CD4-positive, alpha-beta T cell (primary cell): ENCODE results near the gene IQSEC3. TPM values are rescaled to one million over a fixed set of nuclear protein-coding genes. Genes with fewer than 3 reads are reported as not detected.

Experiments
- ATAC-seq: fragments of 200-7000 bp; cut with Tn5 transposase; one replicate; pipeline ENCODE4 v1.10.0; 2022; ENCODE audit warnings: mild to moderate bottlenecking; ENCODE audit not compliant: poor library complexity
- CTCF ChIA-PET: fragments of 350-600 bp; sonication (Branson Sonifier 250); formaldehyde crosslinking; loops from one replicate; lab custom pipeline; 2021; ENCODE audit warnings: antibody characterized with exemption, inconsistent platforms; lab: Charles Lee
- POLR2A ChIA-PET: fragments of 350-600 bp; sonication (Branson Sonifier 250); formaldehyde crosslinking; loops from one replicate; lab custom pipeline; 2021; ENCODE audit warnings: antibody characterized with exemption, inconsistent platforms; lab: Charles Lee
- DNase-seq, 14 experiments: peaks; one replicate each; pipeline ENCODE4 v3.0.0-alpha.2; 2013 to 2020; ENCODE audit warnings: mixed read lengths in 2 of 14
- H3K27ac ChIP-seq, 2 donors: one replicate each; pipeline versions ENCODE4 v1.5.1 to v1.7.0; 2013; ENCODE audit warnings: low read length in 2 of 2, low read depth in 1 of 2, mild to moderate bottlenecking in 1 of 2
- H3K27me3 ChIP-seq, 2 experiments: 1 replicate in 1 of 2; 2 replicates in 1 of 2; pipeline versions ENCODE4 v1.6.1 to v1.7.0; 2013; ENCODE audit warnings: low read length in 2 of 2, control low read depth in 1 of 2, mild to moderate bottlenecking in 1 of 2, moderate library complexity in 1 of 2; ENCODE audit not compliant: insufficient read depth in 2 of 2, control insufficient read depth in 1 of 2
- H3K36me3 ChIP-seq: one replicate; pipeline ENCODE4 v1.6.1; 2013; ENCODE audit warnings: low read length, control low read depth; ENCODE audit not compliant: insufficient read depth
- H3K4me1 ChIP-seq: one replicate; pipeline ENCODE4 v1.6.1; 2013; ENCODE audit warnings: low read length, control low read depth; ENCODE audit not compliant: insufficient read depth
- H3K4me3 ChIP-seq: one replicate; pipeline ENCODE4 v1.5.1; 2013; ENCODE audit warnings: mild to moderate bottlenecking, low read length, moderate library complexity
- H3K9me3 ChIP-seq, 2 experiments: 1 replicate in 1 of 2; 2 replicates in 1 of 2; pipeline versions ENCODE4 v1.6.1 to v1.7.0; 2013; ENCODE audit warnings: low read length in 2 of 2, mild to moderate bottlenecking in 2 of 2, control low read depth in 1 of 2, moderate library complexity in 1 of 2; ENCODE audit not compliant: control insufficient read depth in 1 of 2, insufficient read depth in 1 of 2
- H3K27ac Mint-ChIP-seq: one replicate; pipeline ENCODE4 v1.8.0; 2020; ENCODE audit warnings: mixed read lengths
- H3K27me3 Mint-ChIP-seq: one replicate; pipeline ENCODE4 v1.8.0; 2021; ENCODE audit warnings: mixed read lengths
- H3K36me3 Mint-ChIP-seq: one replicate; pipeline ENCODE4 v1.8.0; 2021; ENCODE audit warnings: low read depth, mixed read lengths
- H3K4me1 Mint-ChIP-seq: one replicate; pipeline ENCODE4 v1.8.0; 2021; ENCODE audit warnings: low read depth, mixed read lengths
- H3K4me3 Mint-ChIP-seq: one replicate; pipeline ENCODE4 v1.8.0; 2020; ENCODE audit warnings: mild to moderate bottlenecking, mixed read lengths
- H3K9me3 Mint-ChIP-seq: one replicate; pipeline ENCODE4 v1.8.0; 2020; ENCODE audit warnings: mixed read lengths
- CTCF ChIP-seq: fragments of 200-600 bp; IDR thresholded peaks from one replicate; pipeline ENCODE4 v1.8.0; 2022; ENCODE audit warnings: antibody characterized with exemption, mild to moderate bottlenecking
- intact Hi-C, 2 experiments: fragments of 100-400 bp; cut with DNase I in 1 of 2; cut with micrococcal nuclease in 1 of 2; formaldehyde crosslinking; loops; one replicate each; pipeline versions ENCODE4 v1.15.1 to v1.9.0; 2023 to 2025; cut with DNase I, micrococcal nuclease
- total RNA-seq, 174 experiments: library from RNA in 2 of 174; stranded (reverse) in 2 of 174; gene quantifications; one replicate each; pipeline ENCODE4 v1.2.3 and lab custom pipeline; 2021 to 2026

Gene IQSEC3
- total RNA-seq, 2 experiments from 2014 or later = 0.19 TPM; not detected in 1

- H3K9me3 Mint-ChIP-seq = no peaks in the 10 kb centered on the region
- no peaks in the 10 kb centered on the region for H3K4me1 Mint-ChIP-seq
- Histone ChIP-seq H3K27me3 (peaks cover 9 to 15% of the 10 kb centered on the region in 2 experiments), H3K27ac (no peak overlapping the region), H3K9me3 (peaks cover 0 to 14% of the 10 kb centered on the region in 2 experiments), H3K36me3 (no peaks in the 10 kb centered on the region), H3K4me3 (no peak overlapping the region), H3K4me1 (no peaks in the 10 kb centered on the region)
- no peaks in the 10 kb centered on the region for H3K36me3 Mint-ChIP-seq
- ChIA-PET CTCF (no interaction called here), POLR2A (no interaction called here)
- no peak overlapping the region for H3K4me3 Mint-ChIP-seq
- intact Hi-C loops = no loop called here
- DNase-seq (no peak), ATAC-seq (no peak)
- TF ChIP-seq CTCF = no peak
- peaks cover 54% of the 10 kb centered on the region for H3K27me3 Mint-ChIP-seq
- no peak overlapping the region for H3K27ac Mint-ChIP-seq
Observed at GRCh38 chr12:115960-116915, 49.7 kb downstream of the IQSEC3 start.

- no peak overlapping the region for H3K27ac ChIP-seq
- TF ChIP-seq CTCF = no peak
- Mint-ChIP-seq H3K9me3 (no peaks in the 10 kb centered on the region), H3K27ac (no peak overlapping the region), H3K36me3 (no peaks in the 10 kb centered on the region), H3K27me3 (peaks cover 53% of the 10 kb centered on the region), H3K4me1 (no peaks in the 10 kb centered on the region), H3K4me3 (no peak overlapping the region)
- peaks cover 0 to 14% of the 10 kb centered on the region in 2 experiments for H3K9me3 ChIP-seq
- H3K4me3 ChIP-seq = no peak overlapping the region
- DNase-seq (no peak), ATAC-seq (no peak)
- H3K4me1 ChIP-seq = no peaks in the 10 kb centered on the region
- no peaks in the 10 kb centered on the region for H3K36me3 ChIP-seq
- H3K27me3 ChIP-seq = peaks cover 9 to 15% of the 10 kb centered on the region in 2 experiments
- intact Hi-C loops = no loop called here
- POLR2A ChIA-PET = no interaction called here
- CTCF ChIA-PET = interaction anchor here (0.7 kb wide), 1 partner anchor 11 kb away, joined by 3 read pairs; no protein-coding TSS in a partner anchor
Observed at GRCh38 chr12:117311-117710, 50.7 kb downstream of the IQSEC3 start.

DNA sequence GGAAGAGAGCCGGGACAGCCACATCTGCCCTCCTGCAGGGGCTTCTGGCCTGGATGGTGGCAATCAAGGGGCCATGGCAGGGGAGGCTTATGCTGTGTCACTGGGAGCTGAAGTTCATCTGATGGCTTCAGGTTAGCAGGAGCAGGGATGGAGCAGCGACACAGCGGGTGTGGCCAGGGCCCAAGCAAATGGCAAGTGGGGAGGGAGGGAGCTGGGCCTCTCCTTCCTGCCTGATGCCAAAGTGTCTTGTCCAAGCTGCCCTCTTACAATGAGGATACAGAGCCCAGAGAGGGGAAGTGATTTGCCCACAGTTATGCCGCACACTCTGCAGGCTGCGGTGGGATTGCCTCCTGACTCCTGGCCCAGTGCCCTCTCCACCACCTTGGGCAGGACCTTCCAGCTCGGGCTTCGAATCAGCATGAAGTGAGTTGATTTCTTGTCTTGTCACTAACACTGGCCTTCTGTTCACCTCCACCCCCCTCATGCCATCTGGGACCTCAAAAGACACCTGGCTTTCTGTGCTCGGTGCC is 51.3 kb downstream of the IQSEC3 start:
- no peak overlapping the region for H3K4me3 Mint-ChIP-seq
- no peaks in the 10 kb centered on the region for H3K36me3 Mint-ChIP-seq
- CTCF ChIA-PET = no interaction called here
- H3K4me1 Mint-ChIP-seq = no peaks in the 10 kb centered on the region
- Histone ChIP-seq H3K4me1 (no peaks in the 10 kb centered on the region), H3K4me3 (no peak overlapping the region), H3K9me3 (peaks cover 0 to 14% of the 10 kb centered on the region in 2 experiments), H3K27ac (no peak overlapping the region), H3K36me3 (no peaks in the 10 kb centered on the region), H3K27me3 (peaks cover 9 to 15% of the 10 kb centered on the region in 2 experiments)
- ATAC-seq = no peak
- peaks cover 57% of the 10 kb centered on the region for H3K27me3 Mint-ChIP-seq
- H3K27ac Mint-ChIP-seq = no peak overlapping the region
- intact Hi-C loops = no loop called here
- DNase-seq = no peak
- POLR2A ChIA-PET = no interaction called here
- TF ChIP-seq CTCF = no peak
- H3K9me3 Mint-ChIP-seq = no peaks in the 10 kb centered on the region
